Vagina (tissue), 2 donors: Measurements from ENCODE around the gene STK24.

Experiments used
- CTCF ChIP-seq, 3 experiments: fragments of 450-650 bp in 2 of 3; fragments of 200-600 bp in 1 of 3; sonication (generic) in 1 of 3; IDR thresholded peaks; one replicate each; pipeline ENCODE4 v1.5.1; 2017 to 2019; ENCODE audit warnings: antibody characterized with exemption in 3 of 3, mild to moderate bottlenecking in 2 of 3, moderate library complexity in 2 of 3
- POLR2A ChIP-seq, 2 donors: fragments of 450-650 bp; IDR thresholded peaks; one replicate each; pipeline ENCODE4 v1.6.1; 2017; ENCODE audit warnings: antibody characterized with exemption in 2 of 2, mild to moderate bottlenecking in 2 of 2, moderate library complexity in 2 of 2

GRCh38 chr13:98524793-98525192 is 52.1 kb downstream of the STK24 start:
- TF ChIP-seq CTCF (IDR thresholded peaks at IDR 0.05) (no peak), POLR2A (IDR thresholded peaks at IDR 0.05) (no peak)
